HepG2 (cell line): ENCODE results near the gene PTGR3. TPM values are rescaled to one million over a fixed set of nuclear protein-coding genes. Genes with fewer than 3 reads are reported as not detected.

Experiments
- polyA plus RNA-seq, 8 experiments: library from polyadenylated mRNA; depleted of rRNA in 3 of 8; stranded (reverse) in 7 of 8; unstranded in 1 of 8; fragments of >200 nt; fragmentation: Illumina TruSeq in 4 of 8; extraction: Trizol in 4 of 8; gene quantifications; 2 replicates each; pipeline versions ENCODE4 v1.2.1 to v1.2.3, GENCODE V29; 2011 to 2016; ENCODE audit warnings: low read depth in 4 of 8, missing spikeins in 1 of 8, mixed read lengths in 1 of 8; ENCODE audit not compliant: insufficient read depth in 1 of 8
- total RNA-seq, 5 experiments: library from RNA; depleted of rRNA; stranded (reverse); fragments of >200 nt; fragmentation: Illumina TruSeq; extraction: Trizol; gene quantifications; 2 replicates each; pipeline ENCODE4 v1.2.3, GENCODE V29; 2016; ENCODE audit warnings: low read depth in 1 of 5
- TF ChIP-seq, protein P1 (sequence below), 2 experiments: fragments of 450-650 bp in 1 of 2; sonication (generic) in 1 of 2; formaldehyde crosslinking in 1 of 2; IDR thresholded peaks; 2 replicates each; pipeline versions ENCODE4 v1.6.1 to v1.8.0; 2016 to 2022; ENCODE audit warnings: antibody characterized with exemption in 1 of 2, mild to moderate bottlenecking in 1 of 2, missing genetic modification reagents in 1 of 2

The PTGR3 gene
- total and polyA plus RNA-seq, 2 of the 13 experiments (the other 11 are each of a cell fraction or from before 2014, with no cell fraction given), result 11.5 to 25.3 TPM

DNA sequence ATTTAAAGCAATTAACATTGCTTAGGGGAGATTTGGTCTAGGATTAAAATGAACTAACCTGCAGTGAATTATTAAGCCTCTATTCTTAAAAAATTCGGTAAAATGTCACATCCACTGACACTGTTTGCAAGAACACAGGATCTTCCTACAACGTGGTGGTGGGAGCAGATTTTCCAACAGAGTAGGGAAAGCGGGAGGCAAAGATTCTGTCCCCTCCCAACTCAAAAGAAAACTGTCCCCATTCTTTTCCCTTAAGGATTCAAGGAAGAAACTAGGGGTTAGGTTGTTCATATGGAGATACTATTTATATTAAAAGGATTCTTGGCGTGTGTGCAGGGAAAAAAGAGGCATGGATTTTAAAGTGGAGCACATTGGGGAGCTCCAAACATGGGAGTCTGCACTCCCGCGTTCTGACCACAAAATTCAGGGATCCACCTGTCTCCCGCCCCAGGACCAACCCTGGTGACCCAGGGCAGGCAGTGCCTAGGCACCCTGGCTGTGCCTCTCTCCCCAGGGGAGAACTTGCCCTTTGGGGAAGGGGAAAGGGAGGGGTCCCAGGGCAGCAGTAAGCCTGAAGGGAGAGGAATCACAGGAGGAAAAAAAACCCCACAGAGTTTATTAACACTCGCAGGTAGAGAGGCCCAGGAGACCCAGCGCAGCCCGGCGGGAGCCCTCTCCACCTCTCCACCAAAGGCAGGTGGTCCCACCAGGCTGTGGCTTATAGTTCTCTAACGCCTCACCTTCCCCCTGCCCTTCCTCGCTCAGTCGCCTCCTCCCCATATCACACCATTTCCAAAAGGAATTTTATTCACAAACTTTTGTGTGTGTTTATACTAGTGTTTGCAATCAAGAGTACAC is 2.3 kb downstream of the PTGR3 start (continued):
- TF ChIP-seq, protein P1, sequence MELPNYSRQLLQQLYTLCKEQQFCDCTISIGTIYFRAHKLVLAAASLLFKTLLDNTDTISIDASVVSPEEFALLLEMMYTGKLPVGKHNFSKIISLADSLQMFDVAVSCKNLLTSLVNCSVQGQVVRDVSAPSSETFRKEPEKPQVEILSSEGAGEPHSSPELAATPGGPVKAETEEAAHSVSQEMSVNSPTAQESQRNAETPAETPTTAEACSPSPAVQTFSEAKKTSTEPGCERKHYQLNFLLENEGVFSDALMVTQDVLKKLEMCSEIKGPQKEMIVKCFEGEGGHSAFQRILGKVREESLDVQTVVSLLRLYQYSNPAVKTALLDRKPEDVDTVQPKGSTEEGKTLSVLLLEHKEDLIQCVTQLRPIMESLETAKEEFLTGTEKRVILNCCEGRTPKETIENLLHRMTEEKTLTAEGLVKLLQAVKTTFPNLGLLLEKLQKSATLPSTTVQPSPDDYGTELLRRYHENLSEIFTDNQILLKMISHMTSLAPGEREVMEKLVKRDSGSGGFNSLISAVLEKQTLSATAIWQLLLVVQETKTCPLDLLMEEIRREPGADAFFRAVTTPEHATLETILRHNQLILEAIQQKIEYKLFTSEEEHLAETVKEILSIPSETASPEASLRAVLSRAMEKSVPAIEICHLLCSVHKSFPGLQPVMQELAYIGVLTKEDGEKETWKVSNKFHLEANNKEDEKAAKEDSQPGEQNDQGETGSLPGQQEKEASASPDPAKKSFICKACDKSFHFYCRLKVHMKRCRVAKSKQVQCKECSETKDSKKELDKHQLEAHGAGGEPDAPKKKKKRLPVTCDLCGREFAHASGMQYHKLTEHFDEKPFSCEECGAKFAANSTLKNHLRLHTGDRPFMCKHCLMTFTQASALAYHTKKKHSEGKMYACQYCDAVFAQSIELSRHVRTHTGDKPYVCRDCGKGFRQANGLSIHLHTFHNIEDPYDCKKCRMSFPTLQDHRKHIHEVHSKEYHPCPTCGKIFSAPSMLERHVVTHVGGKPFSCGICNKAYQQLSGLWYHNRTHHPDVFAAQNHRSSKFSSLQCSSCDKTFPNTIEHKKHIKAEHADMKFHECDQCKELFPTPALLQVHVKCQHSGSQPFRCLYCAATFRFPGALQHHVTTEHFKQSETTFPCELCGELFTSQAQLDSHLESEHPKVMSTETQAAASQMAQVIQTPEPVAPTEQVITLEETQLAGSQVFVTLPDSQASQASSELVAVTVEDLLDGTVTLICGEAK (IDR thresholded peaks at IDR 0.05), result no peak
- TF ChIP-seq, protein P1 (CRISPR knock-in tag; IDR thresholded peaks at IDR 0.05), result no peak
